Activated effector memory CD4-positive, alpha-beta T cell treated with Interleukin-2 at 50 U/mL for 16 hours (primary cell): Measurements from ENCODE around the gene UROC1.

ENCODE experiments used
- DNase-seq: peaks from one replicate; pipeline ENCODE4 v3.0.0-alpha.2; 2020

UROC1 gene

DNA sequence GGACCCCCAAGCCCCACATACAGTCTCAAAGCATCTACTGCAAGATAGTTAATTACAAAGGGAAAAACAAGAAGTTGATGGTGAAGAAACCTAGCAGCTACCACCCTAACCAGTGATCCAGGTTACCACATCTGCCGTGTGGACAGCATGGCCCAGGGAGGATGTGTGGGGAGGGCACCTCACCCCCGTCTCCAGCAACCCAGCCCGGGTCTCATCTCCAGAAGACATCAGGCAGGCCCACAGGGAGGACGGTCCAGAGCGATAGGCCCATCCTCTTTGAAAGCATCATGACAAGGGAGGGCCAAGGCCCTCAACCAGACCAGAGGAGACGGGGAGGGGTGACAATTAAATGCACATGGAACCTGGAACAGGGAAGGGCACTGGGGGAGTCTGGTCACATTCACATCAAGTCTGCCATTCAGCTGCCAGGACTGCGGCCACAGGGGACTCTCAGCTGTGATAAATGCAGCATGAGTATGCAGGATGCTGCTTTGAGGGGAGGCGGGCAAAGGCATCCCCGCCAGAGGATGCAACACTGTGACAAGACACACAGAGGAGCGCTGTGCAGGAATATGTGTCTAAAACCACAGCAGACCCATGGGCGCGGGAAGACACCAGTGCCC lies 60.7 kb downstream of the UROC1 start:
- DNase-seq: no peak

DNA sequence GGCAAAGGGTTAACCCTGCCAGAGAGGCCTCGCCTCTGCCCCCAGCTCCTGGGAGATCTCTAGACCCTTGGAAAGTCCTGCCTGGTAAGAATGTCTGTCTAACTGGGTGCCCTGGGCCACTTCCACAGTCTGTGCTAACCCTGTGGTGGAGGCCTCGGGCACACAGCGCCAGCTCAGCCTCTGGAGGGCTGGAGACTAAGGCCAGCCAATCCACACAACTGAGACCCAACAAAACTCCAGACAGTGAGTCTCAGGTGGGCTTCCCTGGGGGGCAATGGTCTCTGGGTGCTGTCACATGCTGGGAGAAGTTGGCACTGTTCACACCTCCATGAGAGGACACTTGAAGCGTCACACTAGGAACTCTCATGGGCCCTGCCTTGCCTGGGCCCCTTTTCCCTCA lies 61.4 kb downstream of the UROC1 start:
- DNase-seq: no peak

DNA sequence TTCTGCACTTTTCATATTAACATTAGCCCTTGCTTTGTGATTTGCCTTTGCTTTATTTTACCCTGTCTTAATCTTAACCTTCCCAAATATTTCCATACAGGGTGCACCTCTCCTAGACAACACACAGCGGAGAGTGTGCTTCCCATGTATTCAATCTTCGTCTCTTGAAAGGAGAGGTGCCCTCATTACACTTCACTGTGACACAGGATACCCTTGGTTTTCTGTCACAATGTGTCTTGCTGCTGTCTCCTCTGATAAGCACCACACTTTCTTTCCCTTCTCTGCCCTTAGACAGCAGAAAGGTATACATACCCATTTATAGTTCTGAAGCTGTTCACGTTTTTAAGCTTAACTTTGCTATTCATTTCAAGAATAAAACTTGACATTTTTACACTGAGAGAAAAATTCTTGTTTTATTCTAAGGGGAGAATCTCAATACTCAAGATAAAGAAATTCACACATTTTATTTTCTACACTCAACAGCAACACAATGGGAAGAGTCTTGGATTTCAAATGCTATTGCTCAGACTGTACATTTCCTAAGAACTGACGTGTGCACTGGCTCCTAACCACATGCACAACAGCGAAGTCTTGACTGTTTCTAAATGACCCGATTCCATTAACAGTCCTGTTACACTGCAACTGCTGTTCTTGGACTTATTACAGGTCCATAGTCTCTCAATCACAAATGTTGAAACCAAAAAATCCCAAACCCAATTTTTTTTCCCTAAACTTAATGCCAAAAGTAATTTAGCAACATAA lies 63.0 kb downstream of the UROC1 start:
- no peak for DNase-seq

DNA sequence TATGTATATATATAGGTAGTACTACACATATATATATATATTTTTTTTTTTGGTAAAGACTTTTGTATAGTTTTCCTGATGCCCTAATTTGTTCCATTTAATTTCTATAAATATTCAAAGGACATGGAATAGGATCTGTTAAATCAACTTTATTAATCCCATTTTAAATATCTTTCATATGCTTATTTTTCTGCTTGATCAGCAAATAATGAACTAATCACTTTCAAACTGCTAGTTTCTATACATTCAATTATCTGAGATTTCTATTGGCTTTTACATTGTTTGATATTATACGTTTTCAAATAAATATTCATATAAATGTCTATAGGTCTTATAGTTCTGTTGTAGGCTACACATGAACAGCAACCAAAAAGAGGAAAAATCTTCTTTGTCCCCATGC lies 63.5 kb downstream of the UROC1 start:
- no peak for DNase-seq

DNA sequence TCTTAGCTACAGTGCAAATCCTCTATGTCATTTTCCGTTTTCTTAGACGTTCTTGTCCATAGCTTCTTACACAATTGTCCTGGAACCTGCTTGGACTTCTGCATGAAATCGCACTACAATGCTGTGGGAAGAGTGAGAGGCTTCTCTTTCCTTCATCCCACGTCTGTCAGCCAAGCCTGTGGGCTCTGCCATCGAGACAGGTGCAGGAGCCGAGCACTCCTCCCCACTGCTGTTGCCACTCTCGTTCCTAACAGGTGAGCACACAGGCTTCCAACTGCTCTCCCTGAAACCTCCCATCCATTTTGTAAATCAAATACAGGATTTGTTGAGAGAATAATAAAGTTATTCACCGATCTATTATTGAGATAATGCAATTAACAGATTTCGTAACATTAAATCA lies 65.4 kb downstream of the UROC1 start:
- no peak for DNase-seq

DNA sequence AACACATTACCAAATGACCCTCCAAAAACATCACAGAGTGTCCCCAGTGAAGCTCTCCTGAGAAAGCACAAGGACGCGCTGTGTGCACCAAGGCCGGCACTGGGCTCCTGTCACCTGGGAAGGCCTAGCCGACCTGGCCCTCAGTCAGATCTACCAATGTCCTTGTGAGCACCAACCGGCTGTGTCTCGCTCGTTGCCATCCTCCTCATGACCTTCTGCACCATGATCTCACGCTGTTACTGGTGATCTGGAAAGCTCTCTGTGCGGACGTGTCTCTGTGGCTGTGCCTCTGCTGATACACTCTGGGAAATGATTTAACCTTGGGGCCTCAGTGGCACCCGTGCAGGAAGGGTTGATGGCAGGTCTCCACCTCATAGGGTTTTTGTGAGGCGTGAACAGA lies 66.1 kb downstream of the UROC1 start:
- DNase-seq: no peak

DNA sequence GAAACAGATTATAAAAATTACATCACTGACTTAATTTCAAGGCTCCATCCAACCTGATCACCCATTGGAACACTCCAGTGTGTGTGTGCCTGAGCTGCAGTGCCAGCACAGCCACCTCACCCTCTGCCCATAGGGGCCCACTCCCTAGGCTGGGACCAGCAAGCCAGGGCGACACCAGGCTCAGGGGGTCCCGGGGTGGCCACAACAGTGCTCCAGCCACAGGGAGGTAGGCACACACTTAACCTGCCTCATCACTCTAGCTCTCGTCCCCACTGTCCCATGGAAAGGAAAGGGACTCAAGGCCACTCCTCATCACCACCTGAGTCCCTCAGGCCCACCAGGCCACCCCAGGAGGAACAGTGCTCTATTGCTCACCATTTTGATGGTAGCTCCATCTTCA lies 66.8 kb downstream of the UROC1 start:
- DNase-seq: no peak

DNA sequence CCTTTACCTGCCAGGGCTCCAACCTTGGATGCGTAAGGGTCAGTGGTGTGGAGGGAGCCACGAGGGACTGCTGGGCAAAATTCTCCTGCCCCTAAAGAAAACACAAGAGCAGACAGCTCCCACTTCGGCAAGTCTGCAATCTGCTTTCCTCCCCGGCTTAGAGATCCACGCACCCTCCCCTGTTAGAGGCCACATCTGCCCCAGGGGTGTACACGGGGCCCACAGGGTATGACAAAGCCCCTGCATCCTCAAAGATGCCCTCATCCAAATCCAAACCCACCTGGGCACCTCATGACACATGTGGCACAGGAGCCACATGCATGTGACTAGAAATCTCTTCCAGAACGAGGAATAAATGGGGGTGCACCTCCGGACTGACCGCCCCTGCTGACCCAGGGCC lies 67.4 kb downstream of the UROC1 start:
- DNase-seq: no peak

DNA sequence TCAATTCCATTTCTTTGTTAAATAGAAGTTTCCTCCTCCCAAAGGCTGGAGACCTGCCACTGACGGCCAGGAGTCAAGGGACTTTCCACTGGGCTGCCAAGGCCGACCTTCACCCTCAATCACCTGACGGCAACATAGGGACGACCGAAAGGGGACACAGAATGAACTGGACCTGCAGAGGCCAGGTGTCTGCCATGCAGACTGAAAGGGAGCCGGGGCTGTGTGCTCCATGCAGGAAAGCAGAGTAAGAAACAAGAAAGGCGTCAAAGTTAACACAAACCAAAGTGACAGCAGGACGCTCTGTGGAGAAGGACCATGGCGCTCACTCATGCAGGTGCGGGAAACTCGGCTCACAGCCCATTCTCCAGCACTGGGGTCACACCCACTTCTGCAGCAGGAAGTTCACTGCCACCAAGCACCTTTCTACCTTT lies 67.9 kb downstream of the UROC1 start:
- no peak for DNase-seq

DNA sequence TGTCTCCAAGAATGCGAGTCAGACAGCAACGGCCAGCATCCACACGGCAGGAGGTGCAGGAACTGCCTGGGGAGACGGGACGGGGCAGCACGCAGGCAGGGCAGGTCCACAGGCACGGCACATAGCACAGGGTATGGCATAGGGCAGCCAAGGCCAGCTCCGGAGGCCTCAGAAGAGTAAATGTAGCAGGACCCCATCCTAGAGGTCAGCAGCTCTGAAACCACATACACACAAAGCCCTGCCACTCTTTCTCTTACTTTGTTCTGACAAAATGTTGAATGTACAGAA lies 68.7 kb downstream of the UROC1 start:
- DNase-seq: no peak

DNA sequence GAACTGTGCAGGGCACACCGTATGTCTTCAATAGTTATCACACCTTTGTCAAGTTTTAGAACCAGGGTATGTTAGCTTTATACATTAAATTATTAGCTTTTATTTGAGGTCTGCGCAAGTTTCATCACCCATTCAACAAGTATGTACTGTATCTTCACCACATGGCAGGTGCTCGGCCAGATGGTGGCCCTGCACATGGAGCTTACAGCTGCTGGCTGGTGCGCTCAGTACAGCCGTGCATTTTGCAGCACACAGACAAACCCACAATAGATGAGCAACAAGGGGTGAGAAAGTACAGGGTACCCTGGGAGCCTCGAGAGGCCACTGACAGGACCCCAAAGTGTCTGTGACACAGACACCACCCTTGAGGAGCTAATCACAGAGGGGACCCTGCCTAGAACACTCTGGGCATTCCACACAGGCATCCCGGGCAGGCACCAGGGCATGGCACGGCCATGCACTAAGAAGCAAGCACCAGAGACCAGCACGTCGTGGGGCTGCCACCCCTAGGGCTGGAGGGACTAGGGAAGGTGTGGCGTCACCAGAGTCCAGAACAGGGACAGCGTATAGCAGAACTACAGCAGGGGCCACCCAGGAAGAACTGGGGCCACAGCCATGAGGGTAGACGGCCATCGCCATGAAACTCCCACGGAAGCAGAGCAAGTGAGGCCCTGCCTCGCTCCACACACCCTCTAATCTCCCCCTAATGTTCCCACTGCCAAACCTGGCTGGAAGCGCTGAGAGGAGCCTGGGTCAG lies 69.3 kb downstream of the UROC1 start:
- DNase-seq: no peak

DNA sequence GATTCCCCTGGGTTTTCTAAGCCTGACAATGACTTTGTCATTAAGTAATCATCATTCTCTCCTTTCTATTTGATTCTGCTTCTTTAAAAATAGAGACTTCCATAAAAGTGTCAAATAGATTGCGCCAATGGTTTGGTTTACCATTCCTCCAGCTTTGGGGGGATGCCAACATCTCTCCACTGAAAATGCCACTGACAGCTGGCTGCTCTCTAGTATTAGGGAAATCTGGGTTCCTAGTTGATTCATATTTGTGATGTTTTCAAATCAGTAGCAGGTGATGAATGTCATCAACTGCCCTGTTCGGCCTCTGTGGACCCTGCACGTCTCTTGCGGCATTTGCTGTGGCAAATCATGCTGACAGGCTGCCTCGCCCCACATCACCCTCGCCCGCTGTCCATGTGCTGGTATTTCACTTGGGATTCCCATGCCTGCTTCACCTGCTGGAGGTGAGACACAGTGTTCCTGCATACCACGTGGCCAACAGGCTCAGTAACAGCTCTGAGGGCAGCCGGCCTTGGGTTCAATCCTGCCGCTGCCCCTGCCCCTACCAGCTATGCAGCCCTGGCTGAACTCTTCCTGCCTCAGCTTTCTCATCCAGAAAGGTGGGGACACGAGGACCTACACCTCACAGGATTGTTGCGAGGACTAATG lies 70.0 kb downstream of the UROC1 start:
- DNase-seq: no peak

DNA sequence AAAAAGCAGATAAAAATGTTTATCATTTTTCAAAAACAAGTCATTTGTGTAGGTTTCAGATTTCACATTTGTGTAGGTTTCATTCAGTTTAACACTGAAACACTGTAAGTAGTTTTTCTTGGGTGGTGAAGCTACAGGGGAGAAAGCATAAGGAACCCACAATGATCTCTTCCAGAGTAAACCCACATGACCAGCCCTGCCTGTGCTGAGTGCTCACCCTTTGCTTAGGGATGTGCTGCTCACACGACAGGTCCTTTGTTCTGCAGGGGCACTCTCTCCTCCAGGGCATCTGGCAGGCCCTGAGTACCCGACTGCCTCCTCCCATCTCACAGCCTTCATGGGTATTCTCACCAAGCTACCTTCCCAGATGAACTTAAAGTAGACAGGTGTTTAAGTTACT lies 70.8 kb downstream of the UROC1 start:
- DNase-seq: no peak

DNA sequence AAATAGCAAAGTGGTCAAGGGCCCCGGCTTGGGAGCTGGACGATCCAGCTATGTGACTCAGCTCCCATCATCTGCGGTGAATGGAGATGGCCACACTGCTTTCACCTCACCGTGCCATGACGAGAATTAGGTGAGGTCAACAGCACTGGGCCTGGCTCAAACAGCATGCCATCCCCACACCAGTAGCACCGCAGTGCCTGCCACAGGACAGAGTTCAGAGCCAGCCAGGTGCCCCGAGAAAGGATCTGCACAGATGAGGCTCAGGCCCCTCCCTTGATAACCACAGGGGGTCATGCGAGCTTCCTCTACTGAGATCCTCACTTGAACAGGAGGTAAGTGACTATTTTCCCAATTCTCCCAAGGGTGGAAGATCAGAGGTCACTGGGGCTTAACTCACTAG lies 71.3 kb downstream of the UROC1 start:
- DNase-seq: no peak

DNA sequence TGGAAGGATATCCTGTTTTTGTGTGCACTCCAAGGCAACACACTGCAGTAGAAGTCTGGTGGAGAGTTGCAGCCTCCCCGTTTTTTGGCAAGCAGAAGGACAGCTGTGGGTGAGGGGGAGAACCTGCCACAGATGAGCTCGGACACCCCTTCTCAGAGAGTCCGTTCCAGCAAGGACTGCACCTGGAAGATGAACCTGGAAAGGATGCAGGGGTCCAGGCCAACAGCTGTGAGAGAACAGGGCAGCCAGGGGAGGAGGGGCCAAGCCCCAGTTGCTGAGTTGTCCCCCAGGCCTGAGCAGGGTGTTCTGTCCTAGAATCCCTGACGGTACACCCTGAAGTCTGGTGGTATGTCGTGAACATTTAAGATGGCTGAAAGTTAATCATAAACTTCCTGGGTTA lies 72.1 kb downstream of the UROC1 start:
- DNase-seq: no peak

DNA sequence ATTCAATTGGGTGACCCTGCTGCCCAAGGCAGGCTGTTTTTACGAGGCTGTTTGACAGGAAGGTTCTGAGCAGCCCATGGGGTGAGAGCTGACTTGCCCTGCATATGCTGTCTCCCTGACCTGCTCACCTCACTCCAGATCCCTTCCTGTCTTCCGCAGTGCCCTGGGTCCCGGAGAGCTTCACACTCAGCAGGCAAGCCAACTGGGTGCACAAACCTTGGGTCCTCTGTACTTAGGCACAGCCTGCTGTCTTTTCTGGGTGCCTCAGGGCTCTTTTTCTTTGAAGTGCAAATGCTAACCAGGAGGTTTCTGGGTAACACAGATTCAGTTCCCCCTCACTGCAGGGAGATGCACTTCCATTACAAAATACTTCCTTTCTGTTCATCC lies 74.7 kb downstream of the UROC1 start:
- no peak for DNase-seq

DNA sequence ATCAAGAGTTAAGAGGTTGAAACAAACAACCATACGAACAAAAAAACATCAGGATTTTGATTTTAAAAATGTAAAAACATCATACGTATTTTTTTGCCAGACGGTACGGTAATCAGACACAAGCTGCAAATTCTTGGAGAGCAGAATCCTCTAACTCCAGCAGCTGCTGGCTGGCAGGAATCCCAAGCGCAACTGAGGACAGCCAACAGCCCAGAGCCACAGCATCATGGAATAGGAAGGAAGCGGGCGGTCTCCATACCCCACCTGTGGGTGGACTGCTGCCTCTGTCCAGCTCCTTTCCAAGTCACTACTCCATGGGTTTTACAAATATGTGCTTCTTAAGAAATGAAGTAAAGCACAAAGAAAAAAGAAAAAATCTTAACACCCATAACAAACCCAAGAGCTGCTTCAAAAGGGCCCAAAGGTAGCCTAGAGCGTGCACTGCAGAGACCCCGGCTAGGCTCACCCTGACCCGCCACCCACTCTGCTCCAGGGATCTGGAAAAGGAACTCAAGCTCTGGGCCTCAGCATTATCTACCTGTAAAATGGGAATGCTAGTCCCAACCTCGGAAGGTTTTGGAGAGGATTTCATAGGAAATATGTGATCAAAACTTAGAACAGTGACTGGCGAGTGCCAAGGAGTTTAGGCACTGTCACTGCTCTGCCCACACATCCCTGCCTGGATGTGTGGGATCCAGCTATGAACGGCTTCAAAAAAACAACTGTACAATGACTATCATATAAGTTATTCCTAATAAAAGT lies 75.3 kb downstream of the UROC1 start:
- DNase-seq: no peak

DNA sequence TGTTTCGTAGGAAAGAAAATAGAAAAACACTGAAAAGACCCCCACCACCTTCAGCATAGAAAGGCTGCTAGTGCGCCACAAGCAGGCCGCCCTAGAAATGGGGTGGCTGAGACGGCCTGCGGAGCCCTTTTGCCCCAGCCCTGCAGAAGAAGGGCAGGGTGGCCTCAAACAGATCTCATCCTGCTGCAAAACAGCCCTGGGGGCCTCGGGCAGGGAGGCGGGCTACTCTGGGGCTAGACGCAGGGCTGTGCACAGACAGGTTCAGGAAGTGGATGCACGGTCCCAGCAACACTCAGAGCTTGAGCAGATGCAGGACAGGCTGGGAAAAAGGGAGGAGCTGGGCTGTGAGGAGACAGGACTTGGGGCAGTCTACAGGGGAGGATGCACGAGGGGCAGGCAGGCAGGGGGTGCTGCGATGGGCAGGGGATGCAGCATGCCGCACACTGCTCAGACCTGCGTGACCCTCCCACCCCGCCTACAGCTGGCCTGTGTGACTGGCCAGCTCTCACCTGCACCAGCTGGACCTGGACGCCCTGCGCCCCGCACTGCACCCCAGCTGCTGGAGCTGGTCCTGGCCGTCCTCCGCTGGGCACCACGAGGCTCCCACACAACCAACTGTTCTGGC lies 76.2 kb downstream of the UROC1 start:
- no peak for DNase-seq

DNA sequence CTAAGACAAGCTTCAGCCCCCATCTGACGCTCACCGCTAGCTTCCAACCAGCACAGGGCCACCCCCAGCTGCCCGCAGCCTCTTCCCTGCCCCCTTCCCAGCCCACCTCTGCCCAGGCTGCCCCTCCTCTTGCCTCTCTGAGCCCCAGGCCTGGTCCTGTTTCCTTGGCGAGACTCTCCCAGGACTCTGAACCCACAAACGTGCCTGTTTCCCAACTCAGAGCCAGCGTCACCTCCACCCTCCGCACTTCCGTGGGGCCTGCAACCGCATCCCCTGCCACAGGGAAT lies 76.9 kb downstream of the UROC1 start:
- DNase-seq: no peak

DNA sequence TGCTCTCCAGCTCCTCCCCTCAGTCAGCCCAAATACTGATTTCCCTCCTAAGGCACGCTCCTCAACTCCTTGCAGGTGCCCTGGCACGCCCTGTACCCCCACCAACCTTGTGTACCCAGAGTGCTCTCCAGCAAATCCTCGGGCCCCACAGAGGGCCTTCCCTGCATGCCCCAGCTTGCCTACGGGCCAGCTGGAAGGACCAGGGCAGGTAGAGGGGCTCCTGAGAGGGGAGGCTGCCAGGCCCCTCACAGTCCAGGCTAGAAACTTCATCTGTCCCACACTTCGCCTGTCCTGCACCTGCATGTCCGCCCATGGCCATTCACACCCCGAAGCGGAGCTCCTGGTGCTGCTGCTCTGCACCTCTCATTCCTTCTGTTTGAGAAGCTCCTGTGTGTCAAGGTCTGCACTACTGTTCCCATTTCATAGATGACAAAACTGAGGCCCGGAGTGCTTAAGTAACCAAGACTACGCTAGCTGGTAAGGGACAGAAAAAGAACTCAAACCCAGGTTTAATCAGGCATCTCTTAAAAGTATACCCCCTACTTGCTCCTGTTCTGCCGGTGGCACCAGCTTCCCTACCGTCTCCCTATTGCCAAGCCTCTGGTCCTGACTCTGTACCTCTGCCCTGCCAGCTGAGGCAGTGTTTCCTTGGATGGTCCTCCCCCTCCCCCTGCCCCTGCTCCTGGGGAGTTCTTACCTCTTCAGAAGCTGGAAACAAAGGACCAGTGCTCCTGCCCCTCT lies 77.4 kb downstream of the UROC1 start:
- no peak for DNase-seq

DNA sequence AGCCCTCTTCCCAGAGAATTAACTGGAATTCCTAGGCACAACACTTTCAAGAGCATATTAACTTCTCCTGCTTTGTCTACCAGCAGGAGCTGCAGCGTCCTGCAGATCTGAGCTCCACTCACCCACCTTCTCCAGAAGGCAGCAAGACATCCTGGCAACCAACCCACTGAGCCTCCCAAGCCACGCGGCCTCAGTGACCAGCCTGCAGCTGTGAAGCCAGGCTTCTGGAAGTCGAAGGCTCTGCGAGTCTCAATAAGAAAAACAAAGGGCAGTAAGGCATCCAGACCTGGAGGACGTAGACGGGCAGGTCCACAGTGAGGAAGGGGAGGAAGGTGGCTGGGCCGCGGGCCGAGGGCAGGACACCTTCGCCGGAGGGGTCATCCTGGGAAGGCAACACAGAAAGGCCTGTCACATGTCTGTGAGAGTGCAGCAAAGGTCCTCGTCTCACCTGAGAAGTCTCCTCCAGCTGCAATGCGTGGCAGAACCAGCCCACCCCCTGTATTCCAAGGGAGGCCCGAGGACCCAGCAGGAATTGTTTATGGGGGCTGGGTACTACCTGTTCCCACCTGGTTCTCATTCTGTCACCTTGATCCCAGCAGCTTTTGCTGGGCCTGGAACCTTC lies 78.1 kb downstream of the UROC1 start:
- no peak for DNase-seq

DNA sequence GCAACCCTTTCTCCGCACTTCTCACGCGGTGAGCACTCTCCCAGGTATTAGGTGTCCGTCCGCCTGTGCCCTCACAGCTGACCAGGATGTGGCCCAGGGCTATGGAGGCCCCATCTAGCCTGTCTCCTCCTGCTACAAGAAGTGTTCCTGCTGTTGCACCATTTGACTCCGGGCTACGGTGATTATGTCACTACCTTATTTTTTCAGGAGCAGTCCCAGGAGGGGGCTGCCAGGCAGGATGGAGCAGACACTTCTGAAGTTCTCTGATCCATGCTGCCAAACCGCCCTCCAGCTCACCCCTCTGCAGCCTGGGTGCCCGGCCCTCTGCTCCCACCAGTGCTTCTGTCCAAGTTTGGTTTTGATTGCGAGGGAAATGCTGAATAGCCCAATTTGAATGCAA lies 78.8 kb downstream of the UROC1 start:
- no peak for DNase-seq
